OCI-LY1 (cell line): ENCODE measurements around the gene DNHD1.
"Not testable (repeated sequence)": the region's sequence is repeated elsewhere in the genome, so short reads cannot be mapped to it uniquely, and the experiment has no call there.

ENCODE experiments used
- H2AFZ ChIP-seq: fragments of 200-600 bp; sonication (generic), shearing (Covaris generic); 2 replicates; pipeline ENCODE4 v1.6.0; 2014; ENCODE audit warnings: antibody characterized with exemption, mild to moderate bottlenecking, low read length
- H3F3A ChIP-seq: fragments of 200-600 bp; sonication (generic), shearing (Covaris generic); 2 replicates; pipeline ENCODE4 v1.6.0; 2014; ENCODE audit warnings: mild to moderate bottlenecking, antibody characterized with exemption, low read length, moderate library complexity; ENCODE audit not compliant: insufficient read depth
- H3K27ac ChIP-seq: fragments of 200-600 bp; sonication (generic); 2 replicates; pipeline ENCODE4 v1.5.1; 2014; ENCODE audit warnings: low read length, mixed run types, mild to moderate bottlenecking, low read depth; ENCODE audit not compliant: poor library complexity, severe bottlenecking
- H3K27me3 ChIP-seq: fragments of 200-600 bp; sonication (generic); 2 replicates; pipeline ENCODE4 v1.6.0; 2014; ENCODE audit warnings: antibody characterized with exemption, mild to moderate bottlenecking, low read length, moderate library complexity; ENCODE audit not compliant: insufficient read depth
- H3K36me3 ChIP-seq: fragments of 200-600 bp; sonication (generic); 2 replicates; pipeline ENCODE4 v1.6.1; 2014; ENCODE audit warnings: mild to moderate bottlenecking, antibody characterized with exemption, low read length, moderate library complexity, mixed read lengths; ENCODE audit not compliant: insufficient read depth
- H3K4me1 ChIP-seq: fragments of 200-600 bp; sonication (generic); 2 replicates; pipeline ENCODE4 v1.5.1; 2014; ENCODE audit warnings: mild to moderate bottlenecking, low read length, moderate library complexity; ENCODE audit not compliant: insufficient read depth, severe bottlenecking
- H3K4me2 ChIP-seq: fragments of 200-600 bp; sonication (generic), shearing (Covaris generic); 2 replicates; pipeline ENCODE4 v1.6.1; 2014; ENCODE audit warnings: low read length
- H3K4me3 ChIP-seq: fragments of 200-600 bp; sonication (generic); 2 replicates; pipeline ENCODE4 v1.5.1; 2014; ENCODE audit warnings: low read length, low read depth, mild to moderate bottlenecking, mixed read lengths; ENCODE audit not compliant: poor library complexity, severe bottlenecking
- H3K79me2 ChIP-seq: fragments of 200-600 bp; shearing (Covaris generic); 2 replicates; pipeline ENCODE4 v1.6.1; 2016; ENCODE audit warnings: mixed run types, low read length, mixed read lengths; ENCODE audit not compliant: insufficient read depth
- H3K9ac ChIP-seq: fragments of 200-600 bp; sonication (generic), shearing (Covaris generic); 2 replicates; pipeline ENCODE4 v1.6.1; 2014; ENCODE audit warnings: mild to moderate bottlenecking, low read length, mixed read lengths
- H3K9me2 ChIP-seq: fragments of 200-600 bp; sonication (generic), shearing (Covaris generic); 2 replicates; pipeline ENCODE4 v1.6.1; 2014; ENCODE audit warnings: low read depth, mild to moderate bottlenecking, low read length, mixed read lengths
- H3K9me3 ChIP-seq: fragments of 200-600 bp; shearing (Covaris generic); 2 replicates; pipeline ENCODE4 v1.6.1; 2014; ENCODE audit warnings: low read length, mixed read lengths
- H4K20me1 ChIP-seq: fragments of 200-600 bp; sonication (generic), shearing (Covaris generic); 2 replicates; pipeline ENCODE4 v1.6.0; 2016; ENCODE audit warnings: mild to moderate bottlenecking, low read length; ENCODE audit not compliant: insufficient read depth
- CTCF ChIP-seq: fragments of 200-600 bp; sonication (generic), shearing (Covaris generic); IDR thresholded peaks from 2 replicates; pipeline ENCODE4 v1.5.1; 2017; ENCODE audit warnings: mild to moderate bottlenecking, antibody characterized with exemption, low read length, moderate library complexity, mixed read lengths
- EZH2 ChIP-seq: fragments of 200-600 bp; sonication (generic), shearing (Covaris generic); IDR thresholded peaks from 2 replicates; pipeline ENCODE4 v1.8.0; 2017; ENCODE audit warnings: borderline replicate concordance, mixed run types, mild to moderate bottlenecking, antibody characterized with exemption, low read length, moderate library complexity, mixed read lengths

Gene DNHD1

DNA sequence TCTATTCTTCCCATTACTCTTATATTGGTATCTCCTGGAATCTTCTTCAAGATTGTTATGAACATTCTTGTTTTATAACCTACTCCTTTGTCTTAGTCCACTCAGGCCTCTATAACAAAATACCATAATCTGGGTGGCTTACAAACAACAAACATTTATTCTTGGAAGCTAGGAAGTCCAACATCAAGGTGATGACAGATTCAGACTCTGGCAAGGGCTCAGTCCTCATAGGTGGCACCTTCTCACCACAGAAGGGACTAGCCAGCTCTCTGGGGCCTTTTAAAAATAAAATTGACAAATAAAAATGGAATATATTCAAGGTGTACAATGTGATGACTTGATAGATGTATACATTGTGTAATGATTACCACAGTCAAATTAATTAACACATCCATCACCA, 19.8 kb downstream of the DNHD1 start:
- Histone ChIP-seq H3K4me2 (no peak overlapping the region), H3K4me1 (no peaks in the 10 kb centered on the region), H2AFZ (no peak overlapping the region), H3K9ac (no peak overlapping the region), H3K9me3 (no peaks in the 10 kb centered on the region), H3F3A (no peaks in the 10 kb centered on the region), H3K36me3 (peaks cover 58% of the 10 kb centered on the region), H3K27me3 (no peaks in the 10 kb centered on the region), H3K9me2 (no peaks in the 10 kb centered on the region), H4K20me1 (no peaks in the 10 kb centered on the region), H3K27ac (no peak overlapping the region), H3K4me3 (no peak overlapping the region), H3K79me2 (no peaks in the 10 kb centered on the region)
- TF ChIP-seq CTCF (no peak), EZH2 (no peak)

DNA sequence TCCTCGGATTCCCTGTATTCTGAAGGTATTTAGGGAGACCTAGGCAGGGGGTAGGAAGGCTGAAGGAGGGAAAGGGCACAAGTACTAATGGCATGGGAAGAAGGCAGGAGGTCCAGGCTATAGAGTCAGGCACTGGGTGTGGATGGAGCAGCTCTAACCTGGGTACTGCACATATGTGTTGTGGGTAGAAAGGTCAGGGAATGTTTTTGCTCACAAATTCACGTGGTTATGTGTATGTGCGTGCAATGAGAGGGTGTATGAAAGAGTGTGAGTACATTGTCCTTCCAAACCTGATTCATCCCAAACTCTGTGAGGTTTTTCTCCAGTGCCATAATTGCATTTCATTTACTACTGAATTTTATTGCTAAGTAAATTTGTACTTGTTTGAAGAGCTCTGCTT, 23.2 kb downstream of the DNHD1 start:
- Histone ChIP-seq H2AFZ (no peak overlapping the region), H3K4me3 (no peak overlapping the region), H3K4me2 (no peak overlapping the region), H3K9ac (no peak overlapping the region), H4K20me1 (no peaks in the 10 kb centered on the region), H3K27me3 (no peaks in the 10 kb centered on the region), H3K79me2 (no peaks in the 10 kb centered on the region), H3K9me3 (no peaks in the 10 kb centered on the region), H3K27ac (no peak overlapping the region), H3F3A (no peaks in the 10 kb centered on the region), H3K36me3 (peaks cover 40% of the 10 kb centered on the region), H3K4me1 (no peaks in the 10 kb centered on the region), H3K9me2 (no peaks in the 10 kb centered on the region)
- TF ChIP-seq EZH2: no peak
- no peak for TF ChIP-seq CTCF

GRCh38 chr11:6521946-6522345, 24.9 kb downstream of the DNHD1 start:
- not testable (repeated sequence) for H2AFZ ChIP-seq, H3K4me1 ChIP-seq, H3K9me3 ChIP-seq, H3K9me2 ChIP-seq, H3K27ac ChIP-seq, H3F3A ChIP-seq, H3K9ac ChIP-seq, H3K4me3 ChIP-seq, H4K20me1 ChIP-seq, H3K4me2 ChIP-seq, H3K79me2 ChIP-seq, H3K27me3 ChIP-seq
- peaks cover 24% of the 10 kb centered on the region for H3K36me3 ChIP-seq

DNA sequence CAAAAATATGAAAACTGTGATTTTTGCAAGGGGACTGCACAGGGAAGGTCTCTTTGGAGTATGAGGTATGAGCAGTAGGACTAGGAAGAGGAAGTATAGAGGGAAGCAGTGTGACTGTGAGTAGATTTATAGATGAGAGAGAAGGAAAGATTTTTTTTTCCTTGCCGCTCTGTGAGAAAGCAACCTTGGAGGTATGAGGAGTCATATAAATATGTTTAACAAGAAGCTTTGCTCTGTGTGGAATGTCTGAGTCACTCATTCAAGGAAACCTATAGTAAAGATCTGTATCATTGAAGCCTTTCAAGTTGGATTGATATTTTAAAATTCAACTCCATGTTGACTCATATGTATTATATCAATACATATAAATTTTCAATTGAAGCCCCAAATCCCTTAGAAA, 26.2 kb downstream of the DNHD1 start:
- H3K9me2 ChIP-seq: no peaks in the 10 kb centered on the region
- no peaks in the 10 kb centered on the region for H4K20me1 ChIP-seq
- H3K4me3 ChIP-seq: no peak overlapping the region
- no peak overlapping the region for H3K9ac ChIP-seq
- no peak overlapping the region for H3K4me2 ChIP-seq
- H3K79me2 ChIP-seq: no peaks in the 10 kb centered on the region
- no peaks in the 10 kb centered on the region for H3K4me1 ChIP-seq
- TF ChIP-seq EZH2 (no peak), CTCF (no peak)
- H2AFZ ChIP-seq: no peak overlapping the region
- no peaks in the 10 kb centered on the region for H3F3A ChIP-seq
- H3K36me3 ChIP-seq: peaks cover 13% of the 10 kb centered on the region
- no peaks in the 10 kb centered on the region for H3K27me3 ChIP-seq
- H3K27ac ChIP-seq: no peak overlapping the region
- no peaks in the 10 kb centered on the region for H3K9me3 ChIP-seq
